Body of pancreas (tissue), 4 donors: ENCODE measurements around the gene BRK1. TPM values are rescaled to one million over a fixed set of nuclear protein-coding genes. Genes with fewer than 3 reads are reported as not detected.
"Not testable (repeated sequence)": the region's sequence is repeated elsewhere in the genome, so short reads cannot be mapped to it uniquely, and the experiment has no call there.

Experiments used
- ATAC-seq: fragments of 150-250 bp; one replicate; pipeline ENCODE4 v1.9.1; 2016
- DNase-seq, 4 donors: peaks; one replicate each; pipeline ENCODE4 v3.0.0-alpha.2; 2019
- H3K27ac ChIP-seq, 4 donors: fragments of 200-600 bp; sonication (generic); 1 replicate in 3 of 4; 2 replicates in 1 of 4; pipeline versions ENCODE4 v1.5.1 to v1.6.1; 2016 to 2019; ENCODE audit warnings: mild to moderate bottlenecking in 1 of 4, mixed read lengths in 1 of 4, moderate library complexity in 1 of 4
- H3K27me3 ChIP-seq, 2 donors: fragments of 200-600 bp; sonication (generic); one replicate each; pipeline ENCODE4 v1.6.0; 2016; ENCODE audit warnings: mild to moderate bottlenecking in 1 of 2
- H3K36me3 ChIP-seq, 2 donors: fragments of 200-600 bp; sonication (generic); replicated peaks in 1 of 2; 2 replicates each; pipeline ENCODE4 v1.5.1; 2016; ENCODE audit warnings: low read depth in 2 of 2; ENCODE audit not compliant: insufficient read depth in 1 of 2
- H3K4me1 ChIP-seq: fragments of 200-600 bp; sonication (generic); one replicate; pipeline ENCODE4 v1.6.0; 2016
- H3K4me3 ChIP-seq, 2 donors: fragments of 200-600 bp; sonication (generic); 1 replicate in 1 of 2; 2 replicates in 1 of 2; pipeline ENCODE4 v1.5.1; 2016 to 2019
- H3K9me3 ChIP-seq, 3 donors: fragments of 200-600 bp; sonication (generic); 1 replicate in 2 of 3; 2 replicates in 1 of 3; pipeline ENCODE4 v1.5.1; 2016
- POLR2A ChIP-seq, 3 donors: fragments of 450-650 bp; IDR thresholded peaks; one replicate each; pipeline ENCODE4 v1.6.1; 2016; ENCODE audit warnings: antibody characterized with exemption in 3 of 3, mild to moderate bottlenecking in 2 of 3
- WGBS, 2 donors: methylation state at CpG; one replicate each; pipeline ENCODE4 v1.1.5; 2017; 5-methylcytosine and 5-hydroxymethylcytosine counted together
- intact Hi-C: fragments of 100-400 bp; cut with DNase I; formaldehyde crosslinking; loops from one replicate; pipeline ENCODE4 v1.15.1; 2023
- total RNA-seq, 2 donors: library from RNA; depleted of rRNA; stranded (reverse); fragments of >200 nt; gene quantifications; one replicate each; pipeline ENCODE4 v1.1.0, GENCODE V29; 2016
- TF ChIP-seq, protein P1 (sequence below), 7 experiments: fragments of 450-650 bp in 4 of 7; fragments of 200-600 bp in 3 of 7; sonication (generic) in 3 of 7; IDR thresholded peaks; one replicate each; pipeline ENCODE4 v1.5.1; 2016 to 2019; ENCODE audit warnings: antibody characterized with exemption in 7 of 7

Gene BRK1
- 10 to 100 TPM; 13.8 to 32.7 TPM for total RNA-seq

DNA sequence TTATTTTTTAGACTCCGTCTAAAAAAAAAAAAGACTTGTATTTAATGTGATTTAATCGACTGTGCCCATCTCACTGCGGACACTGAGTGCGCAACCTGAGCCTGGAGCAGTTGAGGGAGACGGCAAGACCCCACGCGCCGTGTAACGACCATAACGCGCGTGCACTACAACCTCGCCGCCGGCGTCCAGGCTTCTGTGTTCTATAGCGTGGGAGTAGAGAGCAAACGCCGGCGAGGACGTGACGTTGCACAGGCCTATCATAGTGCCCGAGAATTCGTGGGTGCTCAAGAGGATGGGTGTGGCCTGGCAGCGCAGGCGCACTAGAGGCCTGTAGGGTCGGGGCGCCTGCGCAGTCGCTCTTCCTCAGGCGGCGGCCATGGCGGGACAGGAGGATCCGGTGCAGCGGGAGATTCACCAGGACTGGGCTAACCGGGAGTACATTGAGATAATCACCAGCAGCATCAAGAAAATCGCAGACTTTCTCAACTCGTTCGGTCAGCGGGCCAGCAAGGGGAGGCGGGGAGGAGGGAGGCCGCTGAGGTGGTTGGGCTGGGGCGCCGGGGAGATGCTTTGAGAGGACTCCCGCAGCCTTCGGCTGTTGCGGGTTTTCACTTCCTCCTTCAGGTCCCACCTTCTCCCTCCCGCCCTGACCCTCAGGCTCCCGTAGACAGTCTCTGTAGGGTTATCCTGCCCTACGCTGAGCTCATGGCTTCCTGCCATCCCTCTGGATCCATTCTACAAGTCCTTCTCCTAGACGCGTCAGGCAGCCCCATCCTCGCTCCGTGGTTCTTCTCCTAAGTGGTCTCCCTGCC is at the start of gene BRK1:
TSS of gene BRK1 (plus strand) at position 350 of the 812 bp plus-strand sequence. CDS start at position 377, 27 bp downstream.
- Histone ChIP-seq H3K9me3 (no peaks in the 10 kb centered on the region), H3K27ac (peak within 1 kb of the TSS; percentile 55 to 84 (median 67)), H3K4me3 (peak within 1 kb of the TSS; percentile 87 to 88), H3K27me3 (no peaks in the 10 kb centered on the region), H3K36me3 (no peaks in the 10 kb centered on the region), H3K4me1 (peaks cover 23% of the 10 kb centered on the region)
- intact Hi-C loops: no loop called here
- peak; percentile 94 to 97 (median 97) for DNase-seq
- peak; percentile 100 for ATAC-seq
- TF ChIP-seq, protein P1, sequence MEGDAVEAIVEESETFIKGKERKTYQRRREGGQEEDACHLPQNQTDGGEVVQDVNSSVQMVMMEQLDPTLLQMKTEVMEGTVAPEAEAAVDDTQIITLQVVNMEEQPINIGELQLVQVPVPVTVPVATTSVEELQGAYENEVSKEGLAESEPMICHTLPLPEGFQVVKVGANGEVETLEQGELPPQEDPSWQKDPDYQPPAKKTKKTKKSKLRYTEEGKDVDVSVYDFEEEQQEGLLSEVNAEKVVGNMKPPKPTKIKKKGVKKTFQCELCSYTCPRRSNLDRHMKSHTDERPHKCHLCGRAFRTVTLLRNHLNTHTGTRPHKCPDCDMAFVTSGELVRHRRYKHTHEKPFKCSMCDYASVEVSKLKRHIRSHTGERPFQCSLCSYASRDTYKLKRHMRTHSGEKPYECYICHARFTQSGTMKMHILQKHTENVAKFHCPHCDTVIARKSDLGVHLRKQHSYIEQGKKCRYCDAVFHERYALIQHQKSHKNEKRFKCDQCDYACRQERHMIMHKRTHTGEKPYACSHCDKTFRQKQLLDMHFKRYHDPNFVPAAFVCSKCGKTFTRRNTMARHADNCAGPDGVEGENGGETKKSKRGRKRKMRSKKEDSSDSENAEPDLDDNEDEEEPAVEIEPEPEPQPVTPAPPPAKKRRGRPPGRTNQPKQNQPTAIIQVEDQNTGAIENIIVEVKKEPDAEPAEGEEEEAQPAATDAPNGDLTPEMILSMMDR (IDR thresholded peaks at IDR 0.05): peak in 2 of 7 experiments; percentile 17 to 18
- TF ChIP-seq POLR2A (IDR thresholded peaks at IDR 0.05): peak; percentile 88 to 97 (median 95)
- 0 to 1% methylated on average over 31 to 53 of the region's 54 CpGs for WGBS, 2 donors

DNA sequence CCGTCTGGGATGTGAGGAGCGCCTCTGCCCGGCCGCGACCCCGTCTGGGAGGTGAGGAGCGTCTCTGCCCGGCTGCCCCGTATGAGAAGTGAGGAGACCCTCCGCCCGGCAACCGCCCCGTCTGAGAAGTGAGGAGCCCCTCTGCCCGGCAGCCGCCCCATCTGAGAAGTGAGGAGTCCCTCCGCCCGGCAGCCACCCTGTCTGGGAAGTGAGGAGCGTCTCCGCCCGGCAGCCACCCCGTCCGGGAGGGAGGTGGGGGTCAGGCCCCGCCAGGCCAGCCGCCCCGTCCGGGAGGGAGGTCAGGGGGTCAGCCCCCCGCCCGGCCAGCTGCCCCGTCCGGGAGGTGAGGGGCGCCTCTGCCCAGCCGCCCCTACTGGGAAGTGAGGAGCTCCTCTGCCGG is 45.4 kb upstream of the BRK1 start:
- H3K4me3 ChIP-seq, intact Hi-C loops, H3K36me3 ChIP-seq, H3K9me3 ChIP-seq, DNase-seq, ATAC-seq, H3K27ac ChIP-seq, H3K4me1 ChIP-seq, H3K27me3 ChIP-seq: not testable (repeated sequence)
- 97 to 98% methylated on average over 13 to 15 of the region's 33 CpGs for WGBS, 2 donors

DNA sequence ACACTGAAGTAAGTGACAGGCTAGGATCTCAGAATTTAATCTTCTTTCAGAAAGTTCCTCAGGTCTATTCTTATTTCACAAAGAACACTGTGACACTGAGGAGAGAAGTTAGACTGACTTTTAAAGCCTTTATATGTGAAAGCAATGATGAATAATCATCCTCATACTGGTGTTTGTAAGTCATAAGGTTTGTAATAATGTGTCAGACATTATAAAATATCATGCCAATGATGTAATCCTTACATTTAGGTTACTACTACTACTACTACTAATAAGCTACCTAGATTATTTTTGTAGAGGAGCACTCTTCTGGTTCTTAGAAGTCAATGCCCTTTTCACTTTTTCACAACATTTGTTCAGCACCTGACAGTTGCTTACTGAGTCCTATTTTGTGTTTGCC is 40.8 kb upstream of the BRK1 start:
- H3K4me3 ChIP-seq: no peak overlapping the region
- H3K27ac ChIP-seq: no peak overlapping the region
- H3K36me3 ChIP-seq: no peaks in the 10 kb centered on the region
- intact Hi-C loops: no loop called here
- no peak for ATAC-seq
- H3K4me1 ChIP-seq: no peaks in the 10 kb centered on the region
- no peak for TF ChIP-seq POLR2A (IDR thresholded peaks at IDR 0.05)
- TF ChIP-seq, protein P1 (IDR thresholded peaks at IDR 0.05): no peak
- no peaks in the 10 kb centered on the region for H3K9me3 ChIP-seq
- no peak for DNase-seq
- H3K27me3 ChIP-seq: no peaks in the 10 kb centered on the region

DNA sequence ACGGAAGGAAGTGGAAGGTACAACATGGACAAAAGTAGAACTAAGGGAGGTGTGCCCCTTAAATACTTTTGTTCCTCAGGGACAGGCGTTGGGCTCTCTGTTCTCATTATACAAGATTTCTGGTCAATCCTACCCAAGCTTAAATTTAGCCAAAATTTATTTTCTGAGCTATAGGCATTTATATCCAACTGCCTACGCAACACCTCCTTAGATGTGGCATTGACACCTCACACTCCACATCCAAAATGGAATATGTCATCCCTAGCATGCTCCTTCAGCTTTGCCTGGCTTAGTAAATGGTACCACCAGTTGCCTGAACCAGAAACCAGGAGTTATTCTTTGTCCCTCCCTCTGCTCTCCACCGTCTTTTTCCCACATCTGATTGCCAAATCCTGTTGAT is 33.6 kb upstream of the BRK1 start:
- Histone ChIP-seq H3K27ac (no peak overlapping the region), H3K4me1 (no peaks in the 10 kb centered on the region), H3K4me3 (no peak overlapping the region), H3K36me3 (no peaks in the 10 kb centered on the region), H3K27me3 (no peaks in the 10 kb centered on the region), H3K9me3 (no peaks in the 10 kb centered on the region)
- intact Hi-C loops: no loop called here
- TF ChIP-seq POLR2A (IDR thresholded peaks at IDR 0.05): no peak
- TF ChIP-seq, protein P1 (IDR thresholded peaks at IDR 0.05): no peak
- ATAC-seq: no peak
- 89 to 94% methylated on average over 4 of the region's 4 CpGs for WGBS, 2 donors
- no peak for DNase-seq

DNA sequence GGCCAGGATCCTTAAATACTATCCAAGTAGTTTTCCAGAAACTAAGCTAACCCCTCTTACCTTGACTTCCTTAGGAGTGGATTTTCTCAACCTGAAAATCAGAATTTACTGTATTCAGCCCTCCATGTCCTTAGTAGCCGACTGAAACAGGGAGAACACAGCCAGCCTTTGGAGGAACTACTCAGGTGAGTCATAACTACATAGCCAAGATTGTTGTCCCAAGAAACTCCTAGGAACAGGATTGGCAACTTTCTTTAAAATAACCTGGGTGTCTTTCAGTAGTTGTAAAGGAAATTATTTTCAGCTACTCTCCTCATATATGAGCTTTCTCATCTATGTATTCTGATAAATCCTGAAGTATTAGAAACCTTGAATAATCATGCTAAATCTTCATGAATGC is 29.7 kb upstream of the BRK1 start:
- WGBS, 2 donors: 88 to 90% methylated on average over 1 of the region's 1 CpG
- DNase-seq (no peak), ATAC-seq (no peak)

More for the DNA sequence above, 29.7 kb upstream of the BRK1 start:
- H3K4me3 ChIP-seq: no peak overlapping the region
- no peaks in the 10 kb centered on the region for H3K9me3 ChIP-seq
- intact Hi-C loops: no loop called here
- TF ChIP-seq, protein P1 (IDR thresholded peaks at IDR 0.05): no peak
- TF ChIP-seq POLR2A (IDR thresholded peaks at IDR 0.05): no peak
- H3K27ac ChIP-seq: no peak overlapping the region
- H3K27me3 ChIP-seq: no peaks in the 10 kb centered on the region
- peaks cover 4% of the 10 kb centered on the region for H3K4me1 ChIP-seq
- no peaks in the 10 kb centered on the region for H3K36me3 ChIP-seq
